Activated CD4-positive, alpha-beta T cell treated with anti-CD3 and anti-CD28 coated beads for 1 hour (primary cell): ENCODE results near the gene ATG3.
"Not testable (repeated sequence)": the region's sequence is repeated elsewhere in the genome, so short reads cannot be mapped to it uniquely, and the experiment has no call there.

ENCODE experiments used
- DNase-seq: peaks from one replicate; pipeline ENCODE4 v3.0.0-alpha.2; 2020

Gene ATG3

DNA sequence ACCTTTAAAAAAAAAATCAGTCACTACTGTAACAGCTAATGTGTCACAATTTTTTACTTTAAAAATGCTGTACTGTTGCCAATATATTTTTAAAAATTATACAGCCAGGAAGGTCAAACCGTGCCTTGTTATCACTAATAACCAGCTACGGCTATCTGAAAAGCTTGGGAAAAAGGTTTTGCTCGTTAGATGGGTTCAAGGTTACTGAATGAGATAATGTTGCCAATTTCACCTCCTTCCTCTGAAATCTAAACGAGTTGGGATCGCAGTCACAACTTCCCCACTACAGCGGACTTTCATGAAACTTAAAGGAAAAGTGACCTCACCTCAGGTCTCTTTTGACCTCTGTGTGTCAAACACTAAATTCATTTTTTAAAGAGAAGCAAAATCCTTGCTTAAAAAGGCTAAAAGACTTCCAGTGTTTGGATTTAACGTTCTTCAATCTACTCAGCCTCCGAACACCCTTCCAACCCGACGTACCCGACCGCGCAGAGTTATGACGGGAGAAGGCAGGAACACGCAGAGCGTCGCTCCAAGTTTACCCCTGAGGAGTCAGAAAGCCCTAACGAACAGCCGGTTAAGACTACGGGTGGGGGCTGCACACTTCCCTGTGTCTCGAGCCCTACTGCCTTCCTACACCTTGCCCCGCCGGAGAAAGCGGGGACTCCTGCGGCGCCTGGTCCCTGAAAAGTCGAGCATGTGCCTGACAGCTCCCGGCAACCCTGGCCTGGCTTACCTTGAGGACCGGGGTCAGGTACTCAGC, 860 bp downstream of the ATG3 start:
- peak; percentile 45 for DNase-seq

- DNase-seq = no peak
Observed at GRCh38 chr3:112560307-112560706, 1.5 kb downstream of the ATG3 start.

DNA sequence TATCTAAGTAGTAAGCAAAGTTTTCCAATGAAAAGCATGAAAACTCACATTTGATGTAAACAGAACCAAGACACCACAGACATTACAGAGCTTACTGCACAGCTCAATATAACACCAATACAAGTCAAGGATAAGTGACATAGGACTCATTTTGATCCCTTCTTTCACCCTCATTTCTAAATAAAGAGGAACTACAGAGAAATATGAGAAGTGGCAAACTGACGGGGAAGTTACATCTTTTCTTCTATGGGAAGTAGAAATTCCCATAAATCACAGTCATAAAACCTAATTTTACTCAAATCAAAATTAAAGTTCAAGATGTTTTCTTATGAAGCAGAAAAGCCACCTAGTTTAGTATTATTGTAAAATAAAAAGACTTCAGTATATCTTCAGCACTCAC, 3.8 kb downstream of the ATG3 start:
- DNase-seq = no peak

GRCh38 chr3:112555535-112556170, 6.1 kb downstream of the ATG3 start:
- DNase-seq = no peak

- no peak for DNase-seq
Observed at GRCh38 chr3:112550859-112551258, 10.9 kb downstream of the ATG3 start.

DNA sequence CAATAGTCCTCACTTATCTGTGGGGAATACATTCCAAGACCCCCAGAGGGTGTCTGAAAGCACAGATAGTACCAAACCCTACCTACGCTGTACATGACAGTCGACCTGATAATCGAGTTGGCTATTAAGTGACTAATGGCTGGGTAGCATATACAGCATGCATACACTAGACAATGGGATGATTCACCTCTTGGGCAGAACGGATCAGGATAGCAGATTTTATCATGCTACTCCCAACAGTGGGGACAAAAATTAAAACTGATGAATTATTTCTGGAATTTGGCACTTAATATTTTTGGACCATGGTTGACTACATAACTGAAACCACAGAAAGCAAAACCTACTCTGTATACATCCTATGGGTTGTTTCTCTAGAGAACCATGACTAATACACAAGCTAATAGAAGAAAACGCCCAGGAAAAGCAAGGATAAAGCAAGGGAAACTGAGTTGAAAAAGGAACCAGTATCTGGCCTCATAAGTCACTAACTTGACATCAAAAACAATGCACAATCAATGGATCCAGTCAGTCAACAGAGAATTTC, 15.5 kb downstream of the ATG3 start:
- DNase-seq = no peak

GRCh38 chr3:112539825-112540650, 21.7 kb downstream of the ATG3 start:
- no peak for DNase-seq

GRCh38 chr3:112531358-112531781, 30.4 kb downstream of the ATG3 start:
- DNase-seq = no peak

GRCh38 chr3:112530573-112530972, 31.2 kb downstream of the ATG3 start:
- DNase-seq = no peak

GRCh38 chr3:112524127-112524526, 37.6 kb downstream of the ATG3 start:
- DNase-seq = not testable (repeated sequence)

DNA sequence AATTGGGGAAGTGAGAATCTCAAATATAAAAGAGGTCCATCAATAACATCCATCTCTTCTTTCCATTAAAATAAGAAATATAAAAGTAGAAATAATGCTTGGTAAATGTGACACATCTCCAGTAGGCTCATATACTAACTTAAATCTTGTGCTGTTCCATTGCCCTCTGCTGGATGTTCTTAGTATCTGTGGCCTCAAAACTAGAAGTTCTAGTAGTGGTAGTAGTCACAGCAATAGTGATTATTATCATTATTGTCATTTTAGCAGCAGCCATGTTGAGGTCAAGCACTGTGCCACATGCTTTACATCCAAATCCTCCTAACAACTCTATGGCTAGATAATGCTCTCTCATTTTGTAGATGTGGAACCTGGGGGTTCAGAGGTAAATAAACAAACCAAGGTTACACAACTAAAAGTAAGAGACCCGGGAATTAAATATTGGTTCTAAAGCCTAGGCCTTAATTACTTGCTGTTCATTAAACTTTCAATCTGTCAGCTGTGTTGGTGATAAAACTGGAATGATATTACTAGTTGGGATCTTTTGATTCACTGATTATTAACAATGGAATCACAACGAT, 42.2 kb downstream of the ATG3 start:
- no peak for DNase-seq

GRCh38 chr3:112518970-112519369, 42.8 kb downstream of the ATG3 start:
- DNase-seq = not testable (repeated sequence)

DNA sequence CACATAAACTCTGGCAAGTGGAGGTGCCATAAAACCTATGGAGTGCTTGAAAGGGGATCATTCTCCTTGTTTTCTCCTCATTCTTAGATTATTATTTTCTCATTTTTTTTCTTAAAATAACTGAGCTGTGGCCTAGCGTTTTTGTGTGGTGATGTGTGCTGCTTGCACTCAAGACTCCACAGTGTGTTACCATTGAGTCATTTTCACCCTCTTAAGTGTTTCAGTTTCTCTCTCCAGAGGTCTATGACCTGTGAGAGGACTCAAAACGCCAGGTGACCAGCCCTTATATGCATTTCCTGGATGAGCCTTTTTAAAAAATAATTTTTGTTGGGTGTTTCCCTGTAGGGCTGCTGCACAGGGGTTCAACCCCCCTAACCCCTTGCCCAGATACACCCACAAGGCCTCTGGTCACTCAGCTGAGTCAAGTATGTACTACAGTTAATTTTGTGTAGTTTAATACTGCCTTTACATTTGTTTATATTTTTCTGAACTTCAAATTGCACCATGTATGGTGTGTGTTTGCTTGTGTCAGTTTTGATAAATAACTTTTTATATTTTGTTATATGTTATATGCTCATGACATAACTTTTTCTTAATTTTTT, 47.1 kb downstream of the ATG3 start:
- DNase-seq = no peak

- no peak for DNase-seq
Observed at GRCh38 chr3:112512320-112512719, 49.4 kb downstream of the ATG3 start.

GRCh38 chr3:112508860-112509259, 52.9 kb downstream of the ATG3 start:
- no peak for DNase-seq

DNA sequence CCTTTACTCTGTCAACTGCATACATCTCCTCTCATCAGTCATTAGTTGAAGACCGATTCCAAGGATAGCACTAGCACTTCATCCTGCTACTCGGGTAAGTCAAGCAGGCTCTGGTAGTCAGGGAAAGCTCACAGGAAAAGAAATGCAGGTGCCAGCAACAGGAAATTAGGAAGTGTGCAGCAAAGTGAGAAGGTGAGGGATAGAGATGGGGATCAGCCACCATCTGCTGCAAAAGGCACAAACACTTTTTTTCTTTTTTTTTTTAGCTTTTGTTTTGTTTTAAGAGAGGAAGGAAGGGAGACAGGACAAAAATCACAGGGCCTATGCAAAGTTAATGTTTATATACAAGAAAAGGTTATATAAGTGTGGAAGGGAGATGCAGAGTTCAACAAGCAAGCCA, 53.5 kb downstream of the ATG3 start:
- no peak for DNase-seq

DNA sequence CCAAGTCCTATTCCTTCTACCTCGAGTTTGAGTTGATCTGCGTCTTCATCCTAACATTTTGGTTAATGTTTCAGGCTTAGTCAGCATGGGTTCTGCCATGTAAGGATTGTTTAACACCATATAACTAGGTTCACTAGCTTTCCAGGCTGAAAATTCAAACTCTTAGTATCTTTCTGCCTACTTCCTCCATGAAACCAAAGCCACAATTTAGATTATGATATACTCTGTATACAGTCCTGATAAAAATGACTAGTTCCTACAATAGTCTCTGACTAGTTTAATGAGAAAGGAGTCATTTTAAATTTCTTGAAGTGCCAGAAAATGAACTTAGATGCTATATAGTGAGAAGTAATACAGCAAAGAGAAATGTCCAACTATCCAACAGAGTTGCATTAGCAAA, 55.9 kb downstream of the ATG3 start:
- no peak for DNase-seq

DNA sequence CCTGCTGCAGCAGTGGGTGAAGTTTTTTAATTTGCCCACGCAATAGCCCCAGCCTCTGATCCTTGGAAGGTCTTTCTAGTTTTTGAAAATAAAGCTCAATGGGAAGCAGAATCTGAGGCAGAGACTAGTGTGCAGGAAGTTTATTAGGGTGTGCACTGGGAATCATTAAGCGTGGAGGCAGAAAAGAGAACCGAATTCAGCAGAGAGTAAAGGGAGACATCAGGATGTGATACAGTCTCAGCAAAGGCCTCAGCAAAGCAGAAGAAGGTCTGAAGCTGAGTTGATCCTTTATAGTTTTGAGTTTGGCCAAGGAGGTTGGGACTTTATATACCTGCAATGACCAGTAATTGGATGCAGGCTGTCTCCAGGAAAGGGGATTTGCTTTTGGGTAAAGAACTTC, 57.6 kb downstream of the ATG3 start:
- DNase-seq = no peak

DNA sequence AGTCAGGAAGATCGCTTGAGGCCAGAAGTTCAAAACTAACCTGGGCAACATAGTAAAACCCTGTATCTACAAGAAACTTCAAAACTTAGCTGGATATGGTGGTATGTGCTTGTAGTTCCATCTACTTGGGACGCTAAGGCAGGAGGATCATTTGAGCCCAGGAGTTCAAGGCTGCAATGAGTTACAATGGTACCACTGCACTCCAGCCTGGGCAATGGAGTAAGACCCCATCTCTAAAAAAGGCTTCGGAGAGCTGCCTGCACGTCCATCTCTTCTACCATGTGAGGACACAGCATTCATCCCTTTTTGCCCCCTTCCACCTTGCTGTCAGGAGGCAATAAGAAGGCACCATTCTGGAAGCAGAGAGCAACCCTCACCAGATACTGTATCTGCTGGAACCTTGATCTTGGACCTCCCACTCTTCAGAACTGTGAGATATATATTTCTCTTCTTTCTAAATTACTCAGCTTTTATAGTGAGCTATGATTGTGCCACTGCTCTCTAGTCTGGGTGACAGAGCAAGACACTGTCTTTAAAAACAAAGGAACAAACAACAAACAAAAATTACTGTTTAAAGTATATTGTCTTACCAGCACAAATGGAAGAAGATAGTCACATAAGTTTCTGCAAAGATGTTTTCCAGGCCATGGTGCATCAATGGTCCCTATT, 58.3 kb downstream of the ATG3 start:
- DNase-seq = no peak

- DNase-seq = no peak
Observed at GRCh38 chr3:112500621-112501020, 61.1 kb downstream of the ATG3 start.

- DNase-seq = no peak
Observed at GRCh38 chr3:112498914-112499711, 62.6 kb downstream of the ATG3 start, which contains the start of gene BTLA. Gene BTLA (minus strand): TSS chr3:112499472. CDS start chr3:112499358, 114 bp downstream.
